Activated T-cell treated with anti-CD3 and anti-CD28 coated beads for 4 hours (primary cell): ENCODE measurements around the gene RASSF8.

Source experiments
- DNase-seq: peaks from one replicate; pipeline ENCODE4 v3.0.0-alpha.2; 2020

RASSF8 gene, protein sequence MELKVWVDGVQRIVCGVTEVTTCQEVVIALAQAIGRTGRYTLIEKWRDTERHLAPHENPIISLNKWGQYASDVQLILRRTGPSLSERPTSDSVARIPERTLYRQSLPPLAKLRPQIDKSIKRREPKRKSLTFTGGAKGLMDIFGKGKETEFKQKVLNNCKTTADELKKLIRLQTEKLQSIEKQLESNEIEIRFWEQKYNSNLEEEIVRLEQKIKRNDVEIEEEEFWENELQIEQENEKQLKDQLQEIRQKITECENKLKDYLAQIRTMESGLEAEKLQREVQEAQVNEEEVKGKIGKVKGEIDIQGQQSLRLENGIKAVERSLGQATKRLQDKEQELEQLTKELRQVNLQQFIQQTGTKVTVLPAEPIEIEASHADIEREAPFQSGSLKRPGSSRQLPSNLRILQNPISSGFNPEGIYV

DNA sequence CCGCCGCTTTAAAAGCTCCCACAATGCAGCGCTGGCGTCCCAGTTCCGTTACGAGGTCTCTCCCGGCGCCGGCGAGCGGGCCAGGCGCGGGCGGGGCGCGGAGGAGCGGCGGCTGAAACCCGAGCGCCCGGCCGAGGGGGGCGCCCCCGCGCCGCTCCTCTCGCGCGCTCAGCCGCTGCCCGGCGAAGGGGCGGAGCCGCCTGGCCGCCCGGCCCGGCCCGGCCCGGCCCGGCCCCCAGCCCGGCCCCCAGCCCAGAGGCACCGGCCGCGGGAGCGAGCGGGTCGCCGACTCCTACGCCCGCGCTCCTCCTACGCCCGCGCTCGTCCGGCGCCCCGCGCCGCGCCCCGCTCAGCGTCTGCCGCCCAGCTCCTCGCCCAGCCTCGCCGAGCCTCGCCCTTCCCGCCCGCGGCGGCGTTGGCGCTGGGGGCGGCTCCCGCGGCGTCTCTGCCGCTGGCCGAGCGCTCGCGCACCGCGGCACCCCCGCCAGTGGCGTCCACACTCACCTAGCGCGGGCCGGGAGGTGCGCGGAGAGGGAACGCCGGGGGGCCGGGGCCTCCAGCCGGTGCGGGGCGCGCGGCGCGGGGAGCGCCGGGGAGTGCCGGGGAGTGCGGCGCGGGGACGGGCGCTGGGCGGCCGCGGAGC lies at the start of gene RASSF8:
Gene RASSF8 (plus strand): TSS at position 255 of the 643 bp plus-strand sequence. CDS start 96,662 bp downstream, outside the sequence.
- no peak for DNase-seq

DNA sequence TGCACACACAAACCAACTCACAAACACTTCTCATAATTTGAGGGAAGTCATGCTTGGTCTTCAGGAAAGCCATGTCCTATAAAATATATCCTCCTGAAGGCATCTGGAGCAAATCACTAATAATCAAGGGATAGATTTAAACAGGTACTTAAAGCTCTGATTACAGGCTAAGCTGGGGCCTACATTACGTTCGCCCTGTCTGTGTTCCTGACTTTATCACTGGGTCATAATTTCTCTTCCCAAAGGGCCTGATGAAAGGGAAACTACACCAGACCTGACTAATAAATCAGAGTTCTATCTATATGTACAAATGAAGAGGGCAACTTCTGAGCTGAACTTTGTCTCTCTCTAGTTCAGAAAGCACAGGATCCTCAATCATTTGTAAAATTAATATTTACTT lies 43.9 kb upstream of the RASSF8 start:
- no peak for DNase-seq

DNA sequence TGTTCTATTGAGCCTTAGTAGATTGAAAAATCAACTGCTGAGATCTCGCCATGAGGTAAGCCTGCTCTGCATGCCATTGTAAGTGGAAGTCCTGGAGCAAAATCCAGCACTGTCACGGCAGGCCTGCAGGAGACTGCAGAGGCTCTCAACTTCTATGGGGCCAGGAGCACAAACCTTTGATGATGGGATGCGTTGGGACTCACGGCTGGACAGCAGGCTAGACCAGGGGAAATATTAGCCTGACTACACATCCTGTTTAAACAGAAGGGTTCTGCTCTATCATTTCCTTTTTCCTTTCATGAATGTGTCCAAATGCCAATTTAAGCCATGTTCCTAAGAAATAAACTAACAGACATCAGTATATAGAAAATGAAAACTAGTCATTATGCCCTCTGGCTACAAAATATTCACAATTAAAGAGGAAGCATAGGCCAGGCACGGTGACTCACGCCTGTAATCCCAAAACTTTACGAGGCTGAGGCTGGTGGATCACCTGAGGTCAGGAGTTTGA lies 33.9 kb upstream of the RASSF8 start:
- no peak for DNase-seq

GRCh38 chr12:25925064-25925463 lies 33.4 kb upstream of the RASSF8 start:
- DNase-seq: no peak

DNA sequence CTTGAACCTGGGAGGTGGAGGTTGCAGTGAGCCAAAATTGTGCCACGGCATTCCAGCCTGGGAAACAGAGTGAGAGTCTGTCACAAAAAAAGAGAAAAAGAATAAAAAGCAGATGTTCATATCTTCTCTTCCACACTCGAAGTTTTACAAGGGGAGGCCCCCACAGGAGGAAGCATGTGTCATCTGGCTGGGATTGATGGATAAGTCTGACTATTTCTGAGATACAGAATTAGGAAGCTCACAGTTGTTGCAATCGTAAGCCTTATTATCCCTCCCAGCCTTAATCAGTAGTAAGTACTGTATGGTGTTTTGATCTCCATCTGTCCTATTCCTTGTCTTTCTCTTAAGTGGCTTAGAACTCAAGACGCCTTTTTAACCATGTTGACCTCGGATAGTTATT lies 31.9 kb upstream of the RASSF8 start:
- no peak for DNase-seq

DNA sequence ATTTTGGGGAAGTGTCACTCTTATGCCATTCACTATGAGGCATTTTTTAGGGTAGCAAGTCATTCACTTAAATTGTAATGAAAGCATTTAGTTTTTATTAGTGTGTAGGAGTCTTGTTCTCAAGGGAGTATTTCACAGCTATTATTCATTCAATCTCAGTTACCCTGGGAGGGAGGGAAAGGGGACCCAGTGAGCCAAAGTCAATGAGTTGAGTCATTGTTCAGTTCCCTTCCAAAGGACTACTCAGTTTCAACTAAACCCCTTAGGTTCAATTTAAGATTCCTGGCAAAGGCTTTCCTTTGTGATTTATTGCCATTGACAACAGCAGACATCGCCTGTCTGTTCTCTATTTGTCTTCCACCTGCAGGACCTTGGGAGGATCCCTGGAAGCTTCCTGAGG lies 29.3 kb upstream of the RASSF8 start:
- no peak for DNase-seq

DNA sequence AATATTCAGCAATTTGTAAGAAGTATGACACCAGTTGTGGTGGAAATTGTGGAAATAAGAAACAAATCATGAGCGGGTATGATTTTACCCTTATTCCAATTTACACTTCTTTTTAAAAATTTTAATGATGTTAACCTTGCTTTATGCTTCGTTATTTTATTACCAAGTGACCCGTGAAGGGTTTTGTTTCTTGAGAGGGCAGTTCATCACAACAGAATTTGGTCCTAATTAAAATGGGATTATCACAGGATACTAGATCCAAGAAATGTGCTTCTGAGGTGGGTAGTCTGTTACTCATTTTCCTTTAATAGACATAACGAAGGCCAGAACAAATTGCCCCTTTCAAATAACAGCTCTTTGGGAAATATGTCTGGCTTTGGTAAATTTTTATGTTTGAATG lies 25.5 kb upstream of the RASSF8 start:
- no peak for DNase-seq

- no peak for DNase-seq
These were observed 24.0 kb upstream of the RASSF8 start for GRCh38 chr12:25934456-25934855.

DNA sequence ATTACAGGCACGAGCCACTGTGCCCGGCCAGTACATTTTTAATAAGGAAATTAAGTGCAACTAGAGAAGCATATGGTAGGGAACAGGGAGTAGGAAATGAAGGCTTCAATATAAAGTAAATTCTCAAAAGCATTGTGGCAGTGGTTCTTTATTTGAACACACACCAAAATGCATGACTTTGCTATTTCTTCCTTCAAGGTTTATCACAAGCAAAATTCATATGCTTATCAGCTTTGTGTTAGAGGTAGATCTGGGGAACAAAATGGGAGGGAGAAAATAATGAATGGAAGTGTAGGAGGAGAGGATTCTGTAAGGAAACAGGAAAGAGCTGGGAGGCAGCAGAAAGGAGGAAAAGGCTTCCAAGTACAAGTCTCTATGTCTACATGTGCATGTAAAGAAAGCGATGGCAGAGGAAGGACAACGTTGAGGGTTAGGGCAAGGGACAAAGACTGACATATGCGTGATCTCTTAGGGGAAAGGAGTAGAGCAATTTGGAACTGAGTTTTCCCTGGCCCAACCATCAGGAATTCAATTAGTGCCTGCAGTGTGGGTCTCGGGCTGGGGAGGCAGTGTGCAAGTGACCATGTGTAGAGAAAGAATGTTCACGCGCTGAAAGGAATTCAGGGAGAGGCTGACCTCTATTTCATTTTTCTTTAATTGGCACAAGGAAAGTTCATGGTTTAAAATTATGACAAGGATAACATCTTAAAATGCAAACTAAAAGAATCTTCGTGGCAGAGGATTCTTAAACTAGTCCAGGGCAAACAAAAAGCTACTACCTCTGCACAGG lies 22.9 kb upstream of the RASSF8 start:
- DNase-seq: no peak

DNA sequence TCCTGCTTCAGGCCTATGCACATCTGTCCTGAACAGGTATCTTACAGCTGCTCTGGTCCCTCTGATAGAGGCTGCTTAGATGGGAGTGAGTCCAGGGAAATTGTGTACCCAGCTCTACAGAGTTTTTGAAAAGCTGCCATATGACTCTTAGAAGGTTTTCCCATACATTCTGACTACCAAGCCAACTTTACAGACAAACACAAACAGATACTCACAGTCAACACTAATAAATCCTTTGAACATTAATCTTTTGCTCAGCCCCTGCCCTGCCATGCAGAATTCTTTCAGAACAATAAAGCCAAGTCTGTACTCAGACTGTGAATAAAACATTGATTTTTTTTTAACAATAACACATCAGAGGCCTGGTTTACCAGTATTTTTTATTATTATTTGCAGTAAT lies 21.4 kb upstream of the RASSF8 start:
- no peak for DNase-seq

DNA sequence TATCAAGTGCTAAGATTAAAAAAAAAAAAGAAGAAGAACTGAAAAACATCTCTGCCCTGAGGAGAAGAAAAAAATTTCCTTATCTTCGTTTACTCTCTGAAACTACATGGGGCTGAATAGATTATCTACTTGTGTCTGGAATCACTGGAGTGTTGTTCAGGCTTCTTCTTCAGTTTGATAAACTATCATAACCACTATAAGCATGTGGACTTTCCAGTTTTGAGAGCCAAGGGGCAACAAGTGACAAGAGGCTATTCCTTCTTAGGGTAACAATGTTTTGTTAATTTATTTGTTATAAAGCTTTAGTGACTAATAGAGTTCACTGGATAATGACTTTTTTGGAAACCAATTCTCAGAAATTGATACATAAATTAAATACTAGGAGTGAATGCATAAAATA lies 19.9 kb upstream of the RASSF8 start:
- no peak for DNase-seq

DNA sequence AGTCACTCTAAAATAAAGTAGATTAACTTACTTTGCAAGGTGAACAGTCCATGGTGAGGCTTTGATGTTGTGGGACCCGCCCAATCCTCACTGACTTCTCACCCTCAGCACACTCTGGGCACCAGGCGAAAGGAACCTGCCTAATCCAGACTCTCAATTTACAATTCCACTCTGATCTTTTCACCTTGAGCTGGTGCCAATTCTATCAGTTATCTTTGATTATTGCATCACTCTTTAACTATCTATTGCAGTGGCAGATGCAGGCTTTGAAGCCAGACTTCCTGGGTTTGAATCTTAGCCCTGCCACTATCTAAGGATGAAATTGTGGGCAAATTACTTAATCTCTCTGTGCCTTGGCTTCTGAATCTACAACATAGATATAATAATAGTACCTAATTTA lies 18.9 kb upstream of the RASSF8 start:
- DNase-seq: no peak

- DNase-seq: no peak
These were observed 17.6 kb upstream of the RASSF8 start for GRCh38 chr12:25940886-25941285.

- no peak for DNase-seq
These were observed 15.8 kb upstream of the RASSF8 start for GRCh38 chr12:25942709-25943108.

GRCh38 chr12:25943940-25944339 lies 14.5 kb upstream of the RASSF8 start:
- DNase-seq: no peak

- DNase-seq: no peak
These were observed 9.1 kb upstream of the RASSF8 start for GRCh38 chr12:25949343-25949742.

GRCh38 chr12:25950329-25951115 lies 8.0 kb upstream of the RASSF8 start:
- DNase-seq: no peak

DNA sequence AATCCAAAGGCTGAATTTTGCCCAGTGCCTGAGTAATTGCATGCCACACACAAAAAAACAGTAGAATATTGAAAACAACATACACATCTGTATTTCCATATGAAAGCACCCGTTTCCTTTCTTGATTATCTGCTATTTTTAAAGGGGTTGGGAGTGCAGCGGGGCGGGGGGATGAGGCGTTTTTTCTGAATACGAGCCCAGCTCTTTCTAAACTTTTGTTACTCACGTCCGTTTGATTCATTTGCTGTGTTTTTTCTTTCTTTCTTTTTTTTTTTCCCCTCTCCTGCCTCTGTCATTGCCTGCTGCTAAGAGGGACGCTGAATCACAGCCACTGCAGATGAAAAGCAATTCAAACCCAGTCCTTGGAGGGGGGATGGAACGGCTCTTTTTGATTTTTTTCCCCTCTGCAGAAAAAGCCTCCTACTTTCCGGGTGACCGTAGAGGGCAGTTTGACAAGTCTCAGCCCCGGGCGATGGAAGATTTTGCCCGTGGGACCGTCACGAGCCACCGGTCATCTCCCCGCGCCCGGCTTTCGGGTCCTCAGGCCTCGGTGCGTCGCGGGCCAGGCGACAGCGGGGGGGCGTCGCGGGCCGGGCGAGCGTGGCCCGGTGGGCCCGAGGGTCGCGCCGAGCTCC lies 572 bp upstream of the RASSF8 start:
- DNase-seq: no peak

GRCh38 chr12:25959071-25959961 lies 834 bp downstream of the RASSF8 start:
- DNase-seq: no peak

- DNase-seq: no peak
These were observed 1.7 kb downstream of the RASSF8 start for GRCh38 chr12:25960143-25960542.

GRCh38 chr12:25960961-25961360 lies 2.5 kb downstream of the RASSF8 start:
- DNase-seq: no peak
